ENCODE results near the gene TRA2A.

DNA sequence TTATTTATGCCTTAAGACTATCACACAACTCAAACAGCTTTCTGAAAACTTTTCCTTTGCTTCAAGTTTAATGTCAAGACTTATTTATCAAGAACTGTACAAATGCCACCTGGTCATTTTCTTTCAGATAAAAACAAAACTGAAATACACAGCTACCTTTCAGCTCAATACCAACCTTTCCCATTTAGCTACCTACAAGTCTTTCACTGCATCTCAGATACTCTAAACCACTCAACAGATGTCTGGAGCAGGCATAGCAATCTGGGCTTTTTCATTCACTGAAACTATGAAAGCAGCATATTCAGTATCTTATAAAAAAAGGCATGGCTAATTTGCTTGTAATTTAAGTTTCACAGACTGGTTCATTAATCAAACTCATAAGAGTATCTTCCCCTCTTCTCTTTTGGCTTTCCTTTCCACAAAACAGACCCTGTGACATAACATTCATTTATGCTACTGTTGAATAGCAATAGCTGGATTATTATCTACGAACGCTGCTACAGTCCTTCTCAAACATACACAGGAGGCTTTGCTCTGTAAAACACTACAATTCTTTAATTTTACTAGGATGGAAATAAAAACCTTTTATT is 8.2 kb downstream of the TRA2A start:
- TF ChIP-seq, protein P1, sequence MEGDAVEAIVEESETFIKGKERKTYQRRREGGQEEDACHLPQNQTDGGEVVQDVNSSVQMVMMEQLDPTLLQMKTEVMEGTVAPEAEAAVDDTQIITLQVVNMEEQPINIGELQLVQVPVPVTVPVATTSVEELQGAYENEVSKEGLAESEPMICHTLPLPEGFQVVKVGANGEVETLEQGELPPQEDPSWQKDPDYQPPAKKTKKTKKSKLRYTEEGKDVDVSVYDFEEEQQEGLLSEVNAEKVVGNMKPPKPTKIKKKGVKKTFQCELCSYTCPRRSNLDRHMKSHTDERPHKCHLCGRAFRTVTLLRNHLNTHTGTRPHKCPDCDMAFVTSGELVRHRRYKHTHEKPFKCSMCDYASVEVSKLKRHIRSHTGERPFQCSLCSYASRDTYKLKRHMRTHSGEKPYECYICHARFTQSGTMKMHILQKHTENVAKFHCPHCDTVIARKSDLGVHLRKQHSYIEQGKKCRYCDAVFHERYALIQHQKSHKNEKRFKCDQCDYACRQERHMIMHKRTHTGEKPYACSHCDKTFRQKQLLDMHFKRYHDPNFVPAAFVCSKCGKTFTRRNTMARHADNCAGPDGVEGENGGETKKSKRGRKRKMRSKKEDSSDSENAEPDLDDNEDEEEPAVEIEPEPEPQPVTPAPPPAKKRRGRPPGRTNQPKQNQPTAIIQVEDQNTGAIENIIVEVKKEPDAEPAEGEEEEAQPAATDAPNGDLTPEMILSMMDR (IDR thresholded peaks at IDR 0.05), result no peak
- no peak for TF ChIP-seq POLR2A (IDR thresholded peaks at IDR 0.05)
